ENCODE data around the gene DMBX1.

DNA sequence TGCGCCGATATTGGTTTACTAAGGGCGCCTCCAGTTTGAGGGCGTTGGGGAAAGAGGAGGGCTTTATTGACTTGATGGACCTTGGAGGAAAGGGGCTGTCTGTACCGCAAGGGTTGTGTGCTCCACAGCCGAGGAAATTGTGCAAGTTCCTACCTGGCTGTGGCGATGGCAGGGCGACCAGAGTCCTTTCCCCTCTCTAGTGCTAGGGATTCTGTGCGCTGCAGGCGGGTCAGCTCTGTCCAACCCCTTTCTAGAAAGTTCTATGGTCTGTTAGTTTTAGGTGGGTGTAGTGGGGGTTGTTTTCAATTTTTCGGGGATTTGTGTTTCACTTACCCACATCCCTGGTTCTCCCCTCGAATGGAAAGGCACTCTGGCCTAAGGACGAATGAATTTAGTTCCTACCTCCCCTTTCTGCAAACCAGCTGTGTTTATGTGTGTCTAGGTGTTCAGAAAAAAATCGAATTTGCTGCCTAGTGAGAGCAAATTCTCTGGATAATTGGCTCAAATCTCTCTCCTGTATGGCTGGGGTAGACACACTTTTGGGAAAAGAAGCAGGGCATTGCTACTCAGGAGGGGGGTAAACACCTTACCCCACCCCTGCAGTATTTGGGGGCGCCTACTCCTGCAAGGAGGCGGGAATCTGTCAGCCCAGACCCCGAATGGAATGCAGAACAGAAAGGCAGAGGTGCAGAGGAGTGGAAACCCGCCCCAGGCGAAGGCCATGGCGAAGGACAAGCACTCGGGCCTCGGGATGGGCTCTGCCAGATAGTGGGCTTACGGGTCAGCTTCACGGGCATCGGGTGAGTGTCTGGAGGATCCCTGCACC is 2.0 kb downstream of the DMBX1 start:
- TF ChIP-seq POLR2AphosphoS5 (IDR thresholded peaks at IDR 0.05): no peak
- no peak for TF ChIP-seq EP300 (IDR thresholded peaks at IDR 0.05)
- TF ChIP-seq, protein P1, sequence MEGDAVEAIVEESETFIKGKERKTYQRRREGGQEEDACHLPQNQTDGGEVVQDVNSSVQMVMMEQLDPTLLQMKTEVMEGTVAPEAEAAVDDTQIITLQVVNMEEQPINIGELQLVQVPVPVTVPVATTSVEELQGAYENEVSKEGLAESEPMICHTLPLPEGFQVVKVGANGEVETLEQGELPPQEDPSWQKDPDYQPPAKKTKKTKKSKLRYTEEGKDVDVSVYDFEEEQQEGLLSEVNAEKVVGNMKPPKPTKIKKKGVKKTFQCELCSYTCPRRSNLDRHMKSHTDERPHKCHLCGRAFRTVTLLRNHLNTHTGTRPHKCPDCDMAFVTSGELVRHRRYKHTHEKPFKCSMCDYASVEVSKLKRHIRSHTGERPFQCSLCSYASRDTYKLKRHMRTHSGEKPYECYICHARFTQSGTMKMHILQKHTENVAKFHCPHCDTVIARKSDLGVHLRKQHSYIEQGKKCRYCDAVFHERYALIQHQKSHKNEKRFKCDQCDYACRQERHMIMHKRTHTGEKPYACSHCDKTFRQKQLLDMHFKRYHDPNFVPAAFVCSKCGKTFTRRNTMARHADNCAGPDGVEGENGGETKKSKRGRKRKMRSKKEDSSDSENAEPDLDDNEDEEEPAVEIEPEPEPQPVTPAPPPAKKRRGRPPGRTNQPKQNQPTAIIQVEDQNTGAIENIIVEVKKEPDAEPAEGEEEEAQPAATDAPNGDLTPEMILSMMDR (IDR thresholded peaks at IDR 0.05): no peak

All from sigmoid colon (tissue), 4 donors.